CD14-positive monocyte (primary cell): ENCODE measurements around the gene C17orf113. TPM values are rescaled to one million over a fixed set of nuclear protein-coding genes. Genes with fewer than 3 reads are reported as not detected.

ENCODE experiments used
- DNase-seq, 3 donors: peaks; one replicate each; pipeline ENCODE4 v3.0.0-alpha.2; 2011 to 2022
- H2AFZ ChIP-seq: 2 replicates; pipeline ENCODE4 v1.6.0; 2012; ENCODE audit warnings: mild to moderate bottlenecking, low read depth, low read length, inconsistent platforms; ENCODE audit not compliant: insufficient read depth, poor library complexity, severe bottlenecking
- H3K27ac ChIP-seq, 2 donors: 1 replicate in 1 of 2; 2 replicates in 1 of 2; pipeline ENCODE4 v1.5.1; 2012 to 2013; ENCODE audit warnings: low read length in 2 of 2, control low read depth in 1 of 2, inconsistent platforms in 1 of 2, low read depth in 1 of 2, mild to moderate bottlenecking in 1 of 2
- H3K27me3 ChIP-seq, 2 donors: one replicate each; pipeline versions ENCODE4 v1.6.0 to v1.6.1; 2011 to 2013; ENCODE audit warnings: low read length in 2 of 2; ENCODE audit not compliant: control insufficient read depth in 2 of 2, insufficient read depth in 2 of 2
- H3K36me3 ChIP-seq, 2 donors: replicated peaks in 1 of 2; 1 replicate in 1 of 2; 2 replicates in 1 of 2; pipeline versions ENCODE4 v1.5.1 to v1.6.1; 2012 to 2013; ENCODE audit warnings: low read length in 2 of 2, control low read depth in 1 of 2, inconsistent platforms in 1 of 2, mild to moderate bottlenecking in 1 of 2; ENCODE audit not compliant: insufficient read depth in 2 of 2, control insufficient read depth in 1 of 2
- H3K4me1 ChIP-seq, 2 donors: 1 replicate in 1 of 2; 2 replicates in 1 of 2; pipeline versions ENCODE4 v1.5.1 to v1.6.1; 2012 to 2013; ENCODE audit warnings: low read length in 2 of 2, control low read depth in 1 of 2, inconsistent platforms in 1 of 2, mild to moderate bottlenecking in 1 of 2, moderate library complexity in 1 of 2; ENCODE audit not compliant: insufficient read depth in 2 of 2, control insufficient read depth in 1 of 2
- H3K4me2 ChIP-seq: replicated peaks from 2 replicates; pipeline ENCODE3; 2012; ENCODE audit warnings: low read length, moderate library complexity, mild to moderate bottlenecking; ENCODE audit not compliant: poor library complexity, severe bottlenecking; ENCODE audit errors: extremely low read depth
- H3K4me3 ChIP-seq, 3 experiments: fragments of 200-600 bp in 1 of 3; sonication (generic) in 1 of 3; replicated peaks in 1 of 3; 1 replicate in 2 of 3; 2 replicates in 1 of 3; pipeline ENCODE4 v1.5.1; 2011 to 2013; ENCODE audit warnings: low read length in 3 of 3, mild to moderate bottlenecking in 3 of 3, control low read depth in 2 of 3, low read depth in 2 of 3, inconsistent platforms in 1 of 3, moderate library complexity in 1 of 3
- H3K79me2 ChIP-seq: 2 replicates; pipeline ENCODE4 v1.6.0; 2012; ENCODE audit warnings: mild to moderate bottlenecking, control low read depth, inconsistent platforms, low read length, moderate library complexity; ENCODE audit not compliant: insufficient read depth
- H3K9ac ChIP-seq: 2 replicates; pipeline ENCODE4 v1.6.0; 2017; ENCODE audit warnings: low read length, mild to moderate bottlenecking; ENCODE audit not compliant: insufficient read depth, poor library complexity, severe bottlenecking
- H3K9me3 ChIP-seq, 2 donors: replicated peaks in 1 of 2; 1 replicate in 1 of 2; 2 replicates in 1 of 2; pipeline versions ENCODE4 v1.5.1 to v1.6.1; 2012 to 2013; ENCODE audit warnings: low read length in 2 of 2, control low read depth in 1 of 2; ENCODE audit not compliant: control insufficient read depth in 1 of 2, insufficient read depth in 1 of 2
- H4K20me1 ChIP-seq: 2 replicates; pipeline ENCODE4 v1.6.0; 2012; ENCODE audit warnings: mild to moderate bottlenecking, low read length, control low read depth, moderate library complexity; ENCODE audit not compliant: insufficient read depth
- H3K27ac Mint-ChIP-seq, 7 donors: one replicate each; pipeline ENCODE4 v1.8.0; 2020; ENCODE audit warnings: mild to moderate bottlenecking in 7 of 7, mixed read lengths in 7 of 7, moderate library complexity in 6 of 7, inconsistent platforms in 2 of 7
- H3K27me3 Mint-ChIP-seq, 3 donors: one replicate each; pipeline ENCODE4 v1.8.0; 2021 to 2022; ENCODE audit warnings: low read depth in 3 of 3, mild to moderate bottlenecking in 3 of 3, mixed read lengths in 3 of 3, moderate library complexity in 3 of 3, inconsistent platforms in 1 of 3
- H3K36me3 Mint-ChIP-seq, 2 donors: one replicate each; pipeline ENCODE4 v1.8.0; 2020; ENCODE audit warnings: mixed read lengths in 2 of 2, inconsistent platforms in 1 of 2, mild to moderate bottlenecking in 1 of 2
- H3K4me1 Mint-ChIP-seq: one replicate; pipeline ENCODE4 v1.8.0; 2020; ENCODE audit warnings: mild to moderate bottlenecking, mixed read lengths
- H3K4me3 Mint-ChIP-seq, 2 donors: one replicate each; pipeline ENCODE4 v1.8.0; 2020; ENCODE audit warnings: mild to moderate bottlenecking in 2 of 2, mixed read lengths in 2 of 2, moderate library complexity in 1 of 2
- H3K9me3 Mint-ChIP-seq, 7 donors: one replicate each; pipeline ENCODE4 v1.8.0; 2020 to 2022; ENCODE audit warnings: mixed read lengths in 7 of 7, mild to moderate bottlenecking in 6 of 7, moderate library complexity in 6 of 7, inconsistent platforms in 2 of 7
- WGBS: methylation state at CpG from one replicate; pipeline ENCODE4 v1.1.5; 2013; ENCODE audit warnings: missing lambda C conversion rate; ENCODE audit not compliant: insufficient coverage; 5-methylcytosine and 5-hydroxymethylcytosine counted together
- intact Hi-C, 2 donors: fragments of 100-400 bp; cut with micrococcal nuclease; formaldehyde crosslinking; loops; one replicate each; pipeline versions ENCODE4 v1.15.0 to v1.15.1; 2023
- polyA plus RNA-seq, 3 donors: library from polyadenylated mRNA; depleted of rRNA in 1 of 3; unstranded in 2 of 3; stranded (reverse) in 1 of 3; fragments of 300-500 nt in 2 of 3; fragments of >200 nt in 1 of 3; fragmentation: Illumina TruSeq in 2 of 3; gene quantifications; 1 replicate in 2 of 3; 2 replicates in 1 of 3; pipeline ENCODE4 v1.2.3, GENCODE V29; 2012 to 2021
- TF ChIP-seq, protein P1 (sequence below): fragments of 200-600 bp; IDR thresholded peaks from one replicate; pipeline ENCODE4 v1.8.0; 2022; ENCODE audit warnings: antibody characterized with exemption, mild to moderate bottlenecking

Gene C17orf113
- polyA plus RNA-seq, 3 donors = 0.20 to 0.52 (median 0.28) TPM

DNA sequence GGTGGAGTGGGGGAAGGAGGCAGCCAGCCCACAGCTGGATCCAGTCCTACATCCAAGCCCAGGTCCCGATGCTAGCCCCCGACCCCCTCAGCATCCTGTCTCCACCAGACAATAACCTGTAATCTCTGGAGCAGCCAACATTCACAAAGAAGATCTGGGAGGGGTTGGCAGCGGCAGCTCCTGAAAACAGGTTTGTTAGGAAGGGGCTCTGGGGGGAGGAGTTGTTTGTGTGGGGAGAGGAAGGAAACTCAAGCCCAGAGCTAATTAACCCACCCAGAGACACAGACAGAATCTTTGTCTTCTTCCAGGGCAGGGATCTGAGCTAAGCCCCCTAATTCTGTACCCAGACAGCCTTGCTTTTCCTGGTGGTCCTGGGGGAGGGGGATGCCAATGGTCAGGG is 4.6 kb upstream of the C17orf113 start:
- Mint-ChIP-seq H3K4me3 (no peak overlapping the region), H3K27me3 (peaks cover 18 to 35% (median 26%) of the 10 kb centered on the region in 3 donors), H3K4me1 (peaks cover 11% of the 10 kb centered on the region), H3K27ac (peak overlapping the region in 1 of 7 donors; percentile 28), H3K36me3 (no peaks in the 10 kb centered on the region), H3K9me3 (peaks cover 0 to 7% (median 0%) of the 10 kb centered on the region in 7 donors)
- WGBS = no CpG with 5 or more reads among the region's 3 CpGs
- Histone ChIP-seq H2AFZ (no peak overlapping the region), H3K4me3 (no peak overlapping the region), H3K9ac (peak overlapping the region; percentile 4), H3K27ac (no peak overlapping the region), H3K36me3 (no peaks in the 10 kb centered on the region), H3K27me3 (peaks cover 0 to 7% of the 10 kb centered on the region in 2 donors), H3K9me3 (no peaks in the 10 kb centered on the region), H3K79me2 (no peaks in the 10 kb centered on the region), H4K20me1 (no peaks in the 10 kb centered on the region), H3K4me1 (peaks cover 6 to 9% of the 10 kb centered on the region in 2 donors), H3K4me2 (no peak overlapping the region)
- DNase-seq = no peak
- intact Hi-C loops = no loop called here
- TF ChIP-seq, protein P1, sequence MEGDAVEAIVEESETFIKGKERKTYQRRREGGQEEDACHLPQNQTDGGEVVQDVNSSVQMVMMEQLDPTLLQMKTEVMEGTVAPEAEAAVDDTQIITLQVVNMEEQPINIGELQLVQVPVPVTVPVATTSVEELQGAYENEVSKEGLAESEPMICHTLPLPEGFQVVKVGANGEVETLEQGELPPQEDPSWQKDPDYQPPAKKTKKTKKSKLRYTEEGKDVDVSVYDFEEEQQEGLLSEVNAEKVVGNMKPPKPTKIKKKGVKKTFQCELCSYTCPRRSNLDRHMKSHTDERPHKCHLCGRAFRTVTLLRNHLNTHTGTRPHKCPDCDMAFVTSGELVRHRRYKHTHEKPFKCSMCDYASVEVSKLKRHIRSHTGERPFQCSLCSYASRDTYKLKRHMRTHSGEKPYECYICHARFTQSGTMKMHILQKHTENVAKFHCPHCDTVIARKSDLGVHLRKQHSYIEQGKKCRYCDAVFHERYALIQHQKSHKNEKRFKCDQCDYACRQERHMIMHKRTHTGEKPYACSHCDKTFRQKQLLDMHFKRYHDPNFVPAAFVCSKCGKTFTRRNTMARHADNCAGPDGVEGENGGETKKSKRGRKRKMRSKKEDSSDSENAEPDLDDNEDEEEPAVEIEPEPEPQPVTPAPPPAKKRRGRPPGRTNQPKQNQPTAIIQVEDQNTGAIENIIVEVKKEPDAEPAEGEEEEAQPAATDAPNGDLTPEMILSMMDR = no peak

DNA sequence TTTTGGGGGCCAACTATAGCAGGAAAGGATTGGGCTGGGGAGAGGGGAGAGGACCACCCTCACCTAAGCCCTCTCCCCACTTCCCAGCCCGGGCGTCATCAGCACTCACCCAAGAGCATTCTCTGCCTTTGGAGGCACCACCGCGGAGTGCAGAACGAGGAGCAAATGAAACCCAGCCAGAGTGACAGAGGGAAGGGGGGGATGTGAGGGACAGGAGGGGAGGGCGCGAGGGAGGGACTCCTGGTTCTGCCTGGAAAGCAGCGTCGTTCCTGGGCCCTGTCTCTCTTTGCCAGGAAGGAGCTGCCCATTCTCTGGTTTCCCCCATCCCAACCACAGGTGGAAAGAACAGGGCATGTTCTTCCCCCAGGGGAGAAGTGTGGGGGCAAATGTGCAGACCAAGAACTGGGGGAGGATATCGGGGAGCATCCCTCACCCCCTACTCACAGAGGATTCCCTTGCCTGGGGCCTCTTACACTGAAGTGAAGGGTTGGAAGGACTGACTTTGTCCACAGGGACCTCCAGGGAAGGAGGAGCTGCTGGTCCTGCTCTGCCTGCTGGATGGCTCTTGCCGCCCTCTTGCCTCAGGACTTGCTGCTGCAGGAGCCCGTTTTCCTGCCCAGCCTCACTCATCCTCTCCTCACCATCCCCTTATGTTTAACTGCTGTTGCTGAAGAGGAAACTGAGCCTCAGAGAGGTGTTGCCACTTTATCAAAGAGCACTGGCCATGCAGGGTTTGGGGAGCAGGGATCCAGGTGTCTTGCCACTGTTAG is 3.5 kb upstream of the C17orf113 start:
- Histone ChIP-seq H3K9me3 (no peaks in the 10 kb centered on the region), H3K27me3 (peaks cover 0 to 7% of the 10 kb centered on the region in 2 donors), H3K27ac (no peak overlapping the region), H3K9ac (no peak overlapping the region), H3K79me2 (no peaks in the 10 kb centered on the region), H4K20me1 (no peaks in the 10 kb centered on the region), H3K4me1 (peaks cover 9 to 12% of the 10 kb centered on the region in 2 donors), H3K4me3 (no peak overlapping the region), H3K36me3 (no peaks in the 10 kb centered on the region), H3K4me2 (no peak overlapping the region), H2AFZ (no peak overlapping the region)
- TF ChIP-seq, protein P1 = no peak
- no peak overlapping the region for H3K27ac Mint-ChIP-seq
- WGBS = no CpG with 5 or more reads among the region's 12 CpGs
- peaks cover 18 to 42% (median 31%) of the 10 kb centered on the region in 3 donors for H3K27me3 Mint-ChIP-seq
- H3K9me3 Mint-ChIP-seq = peaks cover 0 to 7% (median 0%) of the 10 kb centered on the region in 7 donors
- H3K36me3 Mint-ChIP-seq = no peaks in the 10 kb centered on the region
- H3K4me3 Mint-ChIP-seq = no peak overlapping the region
- no peak for DNase-seq
- H3K4me1 Mint-ChIP-seq = peaks cover 14% of the 10 kb centered on the region
- intact Hi-C loops = no loop called here
